ENCODE results near the gene TNRC18.

GRCh38 chr7:5396999-5397663, 26.5 kb downstream of the TNRC18 start:
- TF ChIP-seq CTCF (IDR thresholded peaks at IDR 0.05) (no peak), POLR2A (IDR thresholded peaks at IDR 0.05) (peak in 2 of 4 donors; percentile 39 to 72)

All from esophagus squamous epithelium (tissue), 4 donors.